SK-N-SH treated with all-trans-retinoic acid at 6 μM for 48 hours (cell line): ENCODE results near the gene ZMIZ2.

Source experiments
- ATAC-seq: fragments of 200-7000 bp; cut with Tn5 transposase; 3 replicates; pipeline ENCODE4 v1.9.1; 2020; ENCODE audit warnings: mild to moderate bottlenecking, moderate library complexity
- ARNTL ChIP-seq: fragments of 450-650 bp; formaldehyde crosslinking; IDR thresholded peaks from 2 replicates; pipeline ENCODE4 v1.5.0; 2020; ENCODE audit warnings: low read depth, mild to moderate bottlenecking, moderate library complexity, borderline replicate concordance
- BACH2 ChIP-seq: fragments of 250-450 bp; sonication (Bioruptor Pico); IDR thresholded peaks from 2 replicates; pipeline ENCODE4 v1.9.0; 2021; ENCODE audit warnings: mild to moderate bottlenecking, borderline replicate concordance
- CSDC2 ChIP-seq: fragments of 250-450 bp; sonication (Bioruptor Pico); IDR thresholded peaks from 2 replicates; pipeline ENCODE4 v1.5.0; 2020; ENCODE audit warnings: mild to moderate bottlenecking, moderate library complexity
- GLIS3 ChIP-seq: fragments of 250-450 bp; sonication (Bioruptor Pico); IDR thresholded peaks from 2 replicates; pipeline ENCODE4 v1.5.0; 2020; ENCODE audit warnings: mild to moderate bottlenecking, moderate library complexity
- OSR1 ChIP-seq: fragments of 250-450 bp; sonication (Bioruptor Pico); IDR thresholded peaks from 2 replicates; pipeline ENCODE4 v1.8.0; 2022; ENCODE audit warnings: moderate library complexity, mild to moderate bottlenecking, inconsistent platforms
- PPARA ChIP-seq: fragments of 250-450 bp; sonication (Bioruptor Pico); IDR thresholded peaks from 2 replicates; pipeline ENCODE4 v1.5.0; 2020; ENCODE audit warnings: mild to moderate bottlenecking, borderline replicate concordance
- SNAI2 ChIP-seq: fragments of 250-450 bp; sonication (Bioruptor Pico); IDR thresholded peaks from 2 replicates; pipeline ENCODE4 v1.5.0; 2020; ENCODE audit warnings: mild to moderate bottlenecking, moderate library complexity
- TOX ChIP-seq: fragments of 250-450 bp; sonication (Bioruptor Pico); IDR thresholded peaks from 2 replicates; pipeline ENCODE4 v1.8.0; 2021; ENCODE audit warnings: mild to moderate bottlenecking, moderate library complexity, borderline replicate concordance
- ZC3H10 ChIP-seq: fragments of 250-450 bp; sonication (Bioruptor Pico); IDR thresholded peaks from 2 replicates; pipeline ENCODE4 v1.5.1; 2021; ENCODE audit warnings: mild to moderate bottlenecking, moderate library complexity
- ZFP30 ChIP-seq: fragments of 450-650 bp; formaldehyde crosslinking; IDR thresholded peaks from 2 replicates; pipeline ENCODE4 v1.5.0; 2022; ENCODE audit warnings: mild to moderate bottlenecking, moderate library complexity
- ZNF70 ChIP-seq: fragments of 450-650 bp; formaldehyde crosslinking; IDR thresholded peaks from 2 replicates; pipeline ENCODE4 v1.5.0; 2020; ENCODE audit warnings: mild to moderate bottlenecking, moderate library complexity
- ZNF8 ChIP-seq: fragments of 450-650 bp; formaldehyde crosslinking; IDR thresholded peaks from 2 replicates; pipeline ENCODE4 v1.5.0; 2020; ENCODE audit warnings: mild to moderate bottlenecking, moderate library complexity
- TF ChIP-seq, protein P1 (sequence below): fragments of 250-450 bp; sonication (Bioruptor Pico); IDR thresholded peaks from 2 replicates; pipeline ENCODE4 v1.8.0; 2021; ENCODE audit warnings: low read depth, mild to moderate bottlenecking, moderate library complexity, borderline replicate concordance
- TF ChIP-seq, protein P2 (sequence below): fragments of 250-450 bp; sonication (Bioruptor Pico); IDR thresholded peaks from 2 replicates; pipeline ENCODE4 v1.5.1; 2020; ENCODE audit warnings: low read depth, mild to moderate bottlenecking, moderate library complexity
- TF ChIP-seq, protein P3 (sequence below): fragments of 250-450 bp; sonication (Bioruptor Pico); IDR thresholded peaks from 2 replicates; pipeline ENCODE4 v1.5.1; 2021; ENCODE audit warnings: mild to moderate bottlenecking, moderate library complexity
- TF ChIP-seq, protein P4 (sequence below): fragments of 250-450 bp; sonication (Bioruptor Pico); IDR thresholded peaks from 2 replicates; pipeline ENCODE4 v1.5.0; 2020; ENCODE audit warnings: mild to moderate bottlenecking, moderate library complexity
- TF ChIP-seq, protein P5 (sequence below): fragments of 250-450 bp; sonication (Bioruptor Pico); IDR thresholded peaks from 2 replicates; pipeline ENCODE4 v1.8.0; 2020; ENCODE audit warnings: mild to moderate bottlenecking, moderate library complexity, borderline replicate concordance

ZMIZ2 gene

DNA sequence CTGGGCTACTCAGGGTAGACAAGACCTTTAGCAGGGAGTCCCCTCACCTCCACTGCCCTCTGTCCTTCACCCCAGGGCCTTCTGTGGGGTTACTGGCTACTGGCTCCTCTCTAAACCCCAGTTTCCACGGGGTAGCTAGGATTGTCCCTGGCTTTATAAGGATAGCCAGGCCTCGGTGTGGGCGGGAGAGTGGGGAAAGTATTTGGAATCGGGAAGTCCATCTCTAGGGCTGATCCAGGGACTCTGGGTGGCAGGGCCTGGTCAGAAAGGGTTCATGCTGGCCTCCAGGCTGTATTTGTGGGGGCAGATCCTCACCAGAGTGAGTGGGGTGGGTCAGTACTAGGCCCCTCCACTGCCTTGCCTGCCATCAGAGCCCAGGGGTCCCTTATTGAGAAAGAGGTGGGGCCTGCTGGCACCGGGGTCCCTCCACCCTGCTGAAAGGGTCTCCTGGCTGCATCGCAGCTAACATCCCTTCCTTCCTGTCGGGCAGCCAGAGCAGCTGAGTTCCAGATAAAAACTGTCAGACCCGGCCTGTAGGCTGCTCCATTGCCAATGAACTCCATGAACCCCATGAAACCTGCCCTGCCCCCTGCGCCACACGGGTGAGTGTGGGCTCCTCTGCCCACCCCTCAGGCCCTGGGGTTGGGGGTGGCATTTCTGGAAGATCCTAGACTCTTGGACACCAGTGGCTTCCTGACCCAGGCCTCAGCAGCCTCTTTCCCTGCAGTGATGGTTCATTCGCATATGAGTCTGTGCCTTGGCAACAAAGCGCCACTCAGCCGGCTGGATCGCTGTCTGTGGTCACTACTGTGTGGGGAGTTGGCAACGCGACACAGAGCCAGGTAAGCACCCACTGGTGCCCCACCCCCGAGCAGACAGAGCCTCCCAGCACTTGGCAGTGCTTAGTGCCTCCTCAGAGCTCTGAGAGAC is 7.3 kb downstream of the ZMIZ2 start:
- ATAC-seq = no peak
- no peak for TF ChIP-seq CSDC2 (CRISPR knock-in tag)
- TF ChIP-seq, all 23 proteins: peak for 0

DNA sequence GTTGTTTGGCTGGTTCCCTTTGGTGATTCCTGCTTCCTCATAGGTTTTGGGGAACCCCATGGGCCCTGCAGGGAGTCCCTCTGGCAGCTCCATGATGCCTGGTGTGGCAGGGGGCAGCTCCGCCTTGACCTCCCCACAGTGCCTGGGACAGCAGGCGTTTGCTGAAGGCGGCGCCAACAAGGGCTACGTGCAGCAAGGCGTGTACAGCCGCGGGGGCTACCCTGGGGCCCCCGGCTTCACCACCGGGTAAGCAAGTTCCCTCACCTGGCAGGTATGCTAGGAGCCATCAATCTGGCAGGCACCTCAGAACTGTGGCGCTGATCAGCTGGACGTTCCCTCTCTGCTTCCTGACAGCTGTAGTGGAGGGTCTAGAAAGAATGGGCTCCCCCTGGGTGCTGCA is 8.3 kb downstream of the ZMIZ2 start:
- no peak for TF ChIP-seq ZFP30 (CRISPR knock-in tag)
- ATAC-seq = no peak

DNA sequence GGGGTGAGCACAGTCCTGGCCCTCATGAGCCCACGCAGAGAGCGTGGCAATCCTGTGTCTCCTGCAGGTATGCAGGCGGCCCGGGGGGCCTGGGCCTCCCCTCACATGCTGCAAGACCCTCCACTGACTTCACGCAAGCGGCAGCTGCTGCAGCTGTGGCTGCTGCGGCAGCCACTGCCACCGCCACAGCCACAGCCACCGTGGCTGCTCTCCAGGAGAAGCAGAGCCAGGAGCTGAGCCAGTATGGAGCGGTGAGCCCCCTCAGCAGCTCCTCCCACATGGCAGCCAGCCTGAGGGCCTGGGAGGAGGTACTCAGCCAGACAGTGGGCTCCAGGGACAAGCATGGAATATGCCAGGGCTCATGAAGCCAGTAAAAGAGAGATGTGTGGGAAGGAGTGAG is 8.7 kb downstream of the ZMIZ2 start:
- TF ChIP-seq, protein P1, sequence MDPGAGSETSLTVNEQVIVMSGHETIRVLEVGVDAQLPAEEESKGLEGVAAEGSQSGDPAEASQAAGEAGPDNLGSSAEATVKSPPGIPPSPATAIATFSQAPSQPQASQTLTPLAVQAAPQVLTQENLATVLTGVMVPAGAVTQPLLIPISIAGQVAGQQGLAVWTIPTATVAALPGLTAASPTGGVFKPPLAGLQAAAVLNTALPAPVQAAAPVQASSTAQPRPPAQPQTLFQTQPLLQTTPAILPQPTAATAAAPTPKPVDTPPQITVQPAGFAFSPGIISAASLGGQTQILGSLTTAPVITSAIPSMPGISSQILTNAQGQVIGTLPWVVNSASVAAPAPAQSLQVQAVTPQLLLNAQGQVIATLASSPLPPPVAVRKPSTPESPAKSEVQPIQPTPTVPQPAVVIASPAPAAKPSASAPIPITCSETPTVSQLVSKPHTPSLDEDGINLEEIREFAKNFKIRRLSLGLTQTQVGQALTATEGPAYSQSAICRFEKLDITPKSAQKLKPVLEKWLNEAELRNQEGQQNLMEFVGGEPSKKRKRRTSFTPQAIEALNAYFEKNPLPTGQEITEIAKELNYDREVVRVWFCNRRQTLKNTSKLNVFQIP = no peak
- TF ChIP-seq ZC3H10 (CRISPR knock-in tag) = no peak
- TF ChIP-seq ZNF70 = no peak
- TF ChIP-seq, protein P2, sequence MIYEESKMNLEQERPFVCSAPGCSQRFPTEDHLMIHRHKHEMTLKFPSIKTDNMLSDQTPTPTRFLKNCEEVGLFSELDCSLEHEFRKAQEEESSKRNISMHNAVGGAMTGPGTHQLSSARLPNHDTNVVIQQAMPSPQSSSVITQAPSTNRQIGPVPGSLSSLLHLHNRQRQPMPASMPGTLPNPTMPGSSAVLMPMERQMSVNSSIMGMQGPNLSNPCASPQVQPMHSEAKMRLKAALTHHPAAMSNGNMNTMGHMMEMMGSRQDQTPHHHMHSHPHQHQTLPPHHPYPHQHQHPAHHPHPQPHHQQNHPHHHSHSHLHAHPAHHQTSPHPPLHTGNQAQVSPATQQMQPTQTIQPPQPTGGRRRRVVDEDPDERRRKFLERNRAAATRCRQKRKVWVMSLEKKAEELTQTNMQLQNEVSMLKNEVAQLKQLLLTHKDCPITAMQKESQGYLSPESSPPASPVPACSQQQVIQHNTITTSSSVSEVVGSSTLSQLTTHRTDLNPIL (CRISPR knock-in tag) = no peak
- TF ChIP-seq ARNTL (CRISPR knock-in tag) = no peak
- no peak for TF ChIP-seq PPARA (CRISPR knock-in tag)
- TF ChIP-seq, protein P3, sequence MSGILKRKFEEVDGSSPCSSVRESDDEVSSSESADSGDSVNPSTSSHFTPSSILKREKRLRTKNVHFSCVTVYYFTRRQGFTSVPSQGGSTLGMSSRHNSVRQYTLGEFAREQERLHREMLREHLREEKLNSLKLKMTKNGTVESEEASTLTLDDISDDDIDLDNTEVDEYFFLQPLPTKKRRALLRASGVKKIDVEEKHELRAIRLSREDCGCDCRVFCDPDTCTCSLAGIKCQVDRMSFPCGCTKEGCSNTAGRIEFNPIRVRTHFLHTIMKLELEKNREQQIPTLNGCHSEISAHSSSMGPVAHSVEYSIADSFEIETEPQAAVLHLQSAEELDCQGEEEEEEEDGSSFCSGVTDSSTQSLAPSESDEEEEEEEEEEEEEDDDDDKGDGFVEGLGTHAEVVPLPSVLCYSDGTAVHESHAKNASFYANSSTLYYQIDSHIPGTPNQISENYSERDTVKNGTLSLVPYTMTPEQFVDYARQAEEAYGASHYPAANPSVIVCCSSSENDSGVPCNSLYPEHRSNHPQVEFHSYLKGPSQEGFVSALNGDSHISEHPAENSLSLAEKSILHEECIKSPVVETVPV (CRISPR knock-in tag) = no peak
- TF ChIP-seq, protein P4, sequence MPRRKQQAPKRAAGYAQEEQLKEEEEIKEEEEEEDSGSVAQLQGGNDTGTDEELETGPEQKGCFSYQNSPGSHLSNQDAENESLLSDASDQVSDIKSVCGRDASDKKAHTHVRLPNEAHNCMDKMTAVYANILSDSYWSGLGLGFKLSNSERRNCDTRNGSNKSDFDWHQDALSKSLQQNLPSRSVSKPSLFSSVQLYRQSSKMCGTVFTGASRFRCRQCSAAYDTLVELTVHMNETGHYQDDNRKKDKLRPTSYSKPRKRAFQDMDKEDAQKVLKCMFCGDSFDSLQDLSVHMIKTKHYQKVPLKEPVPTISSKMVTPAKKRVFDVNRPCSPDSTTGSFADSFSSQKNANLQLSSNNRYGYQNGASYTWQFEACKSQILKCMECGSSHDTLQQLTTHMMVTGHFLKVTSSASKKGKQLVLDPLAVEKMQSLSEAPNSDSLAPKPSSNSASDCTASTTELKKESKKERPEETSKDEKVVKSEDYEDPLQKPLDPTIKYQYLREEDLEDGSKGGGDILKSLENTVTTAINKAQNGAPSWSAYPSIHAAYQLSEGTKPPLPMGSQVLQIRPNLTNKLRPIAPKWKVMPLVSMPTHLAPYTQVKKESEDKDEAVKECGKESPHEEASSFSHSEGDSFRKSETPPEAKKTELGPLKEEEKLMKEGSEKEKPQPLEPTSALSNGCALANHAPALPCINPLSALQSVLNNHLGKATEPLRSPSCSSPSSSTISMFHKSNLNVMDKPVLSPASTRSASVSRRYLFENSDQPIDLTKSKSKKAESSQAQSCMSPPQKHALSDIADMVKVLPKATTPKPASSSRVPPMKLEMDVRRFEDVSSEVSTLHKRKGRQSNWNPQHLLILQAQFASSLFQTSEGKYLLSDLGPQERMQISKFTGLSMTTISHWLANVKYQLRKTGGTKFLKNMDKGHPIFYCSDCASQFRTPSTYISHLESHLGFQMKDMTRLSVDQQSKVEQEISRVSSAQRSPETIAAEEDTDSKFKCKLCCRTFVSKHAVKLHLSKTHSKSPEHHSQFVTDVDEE (CRISPR knock-in tag) = no peak
- no peak for TF ChIP-seq ZNF8 (CRISPR knock-in tag)
- no peak for TF ChIP-seq GLIS3 (CRISPR knock-in tag)
- no peak for TF ChIP-seq TOX (CRISPR knock-in tag)
- TF ChIP-seq, protein P5, sequence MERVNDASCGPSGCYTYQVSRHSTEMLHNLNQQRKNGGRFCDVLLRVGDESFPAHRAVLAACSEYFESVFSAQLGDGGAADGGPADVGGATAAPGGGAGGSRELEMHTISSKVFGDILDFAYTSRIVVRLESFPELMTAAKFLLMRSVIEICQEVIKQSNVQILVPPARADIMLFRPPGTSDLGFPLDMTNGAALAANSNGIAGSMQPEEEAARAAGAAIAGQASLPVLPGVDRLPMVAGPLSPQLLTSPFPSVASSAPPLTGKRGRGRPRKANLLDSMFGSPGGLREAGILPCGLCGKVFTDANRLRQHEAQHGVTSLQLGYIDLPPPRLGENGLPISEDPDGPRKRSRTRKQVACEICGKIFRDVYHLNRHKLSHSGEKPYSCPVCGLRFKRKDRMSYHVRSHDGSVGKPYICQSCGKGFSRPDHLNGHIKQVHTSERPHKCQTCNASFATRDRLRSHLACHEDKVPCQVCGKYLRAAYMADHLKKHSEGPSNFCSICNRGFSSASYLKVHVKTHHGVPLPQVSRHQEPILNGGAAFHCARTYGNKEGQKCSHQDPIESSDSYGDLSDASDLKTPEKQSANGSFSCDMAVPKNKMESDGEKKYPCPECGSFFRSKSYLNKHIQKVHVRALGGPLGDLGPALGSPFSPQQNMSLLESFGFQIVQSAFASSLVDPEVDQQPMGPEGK (CRISPR knock-in tag) = no peak
- no peak for TF ChIP-seq OSR1
- no peak for TF ChIP-seq BACH2 (CRISPR knock-in tag)
- TF ChIP-seq SNAI2 = no peak
- ATAC-seq = no peak; the same call in 2 of the 3 replicates

DNA sequence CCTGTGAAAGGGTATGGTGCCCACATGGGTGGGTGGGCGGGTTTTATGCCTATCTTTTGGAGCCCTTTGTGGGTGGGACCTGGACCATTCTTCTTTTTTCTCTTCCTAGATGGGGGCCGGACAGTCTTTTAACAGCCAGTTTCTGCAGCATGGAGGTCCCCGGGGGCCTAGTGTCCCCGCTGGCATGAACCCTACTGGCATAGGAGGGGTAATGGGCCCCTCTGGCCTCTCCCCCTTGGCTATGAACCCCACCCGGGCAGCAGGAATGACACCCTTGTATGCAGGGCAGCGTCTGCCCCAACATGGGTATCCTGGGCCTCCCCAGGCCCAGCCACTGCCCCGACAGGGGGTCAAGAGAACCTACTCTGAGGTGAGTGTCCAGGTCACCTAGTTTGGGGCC is 9.1 kb downstream of the ZMIZ2 start:
- ATAC-seq = no peak
- TF ChIP-seq, protein P1 = no peak
- TF ChIP-seq ARNTL (CRISPR knock-in tag) = no peak
